Measurements from ENCODE around the gene PPP1R18.
"Not testable (repeated sequence)": the region's sequence is repeated elsewhere in the genome, so short reads cannot be mapped to it uniquely, and the experiment has no call there.

Gene PPP1R18

DNA sequence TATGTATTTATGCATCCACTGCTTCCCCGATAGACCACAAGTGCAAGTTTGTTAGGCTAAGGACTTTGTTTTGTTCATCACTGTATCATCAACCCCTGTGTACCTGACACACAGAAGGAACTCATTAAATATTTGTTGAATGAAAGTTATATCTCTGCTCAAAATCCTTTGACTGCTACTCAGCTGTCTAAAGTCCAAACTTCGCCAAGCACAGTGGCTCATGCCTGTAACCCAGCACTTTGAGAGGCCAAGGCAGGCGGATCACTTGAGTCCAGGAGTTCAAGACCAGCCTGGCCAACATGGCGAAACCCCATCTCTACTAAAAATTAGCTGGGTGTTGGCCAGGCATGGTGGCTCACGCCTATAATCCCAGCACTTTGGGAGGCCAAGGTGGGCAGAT, 28.5 kb downstream of the PPP1R18 start:
- DNase-seq: not testable (repeated sequence)

DNA sequence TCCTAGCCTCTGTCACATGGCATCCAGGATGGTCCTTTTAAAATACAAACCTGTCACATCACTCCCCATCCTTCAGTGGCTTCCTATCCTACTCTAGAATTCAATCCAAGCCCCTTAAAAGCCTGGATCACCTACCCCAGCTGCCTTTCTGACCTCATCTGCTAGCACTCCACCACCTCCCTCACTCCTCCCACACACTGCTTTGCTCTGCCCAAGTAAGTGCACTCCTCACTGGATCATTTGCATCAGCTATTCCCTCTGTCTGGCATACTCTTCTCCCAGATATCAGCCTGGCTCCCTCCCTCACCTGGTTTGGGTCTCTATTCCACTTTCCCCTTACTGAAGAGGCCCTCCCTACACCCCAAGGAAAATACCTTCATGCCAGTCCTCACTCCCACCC, 29.0 kb downstream of the PPP1R18 start:
- DNase-seq: no peak

DNA sequence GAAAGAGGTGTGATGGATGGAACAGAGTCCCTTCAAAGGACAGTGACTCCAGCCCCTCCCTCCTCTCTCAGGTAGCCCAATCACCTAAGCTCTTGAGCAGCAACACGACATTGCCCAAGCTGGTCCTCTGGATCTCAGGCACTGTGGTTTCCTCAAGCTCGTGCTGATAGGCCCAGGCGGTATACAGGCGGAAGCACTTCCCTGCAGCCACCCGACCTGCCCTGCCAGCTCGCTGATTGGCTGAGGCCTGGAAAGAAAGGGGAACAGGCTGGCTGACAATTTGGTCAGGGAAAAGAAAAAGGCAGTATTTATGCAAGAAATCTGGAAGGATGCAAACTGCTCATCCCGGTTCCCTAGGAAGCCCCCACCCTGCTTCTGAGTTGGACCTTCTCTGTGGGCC, 29.9 kb downstream of the PPP1R18 start:
- no peak for DNase-seq

DNA sequence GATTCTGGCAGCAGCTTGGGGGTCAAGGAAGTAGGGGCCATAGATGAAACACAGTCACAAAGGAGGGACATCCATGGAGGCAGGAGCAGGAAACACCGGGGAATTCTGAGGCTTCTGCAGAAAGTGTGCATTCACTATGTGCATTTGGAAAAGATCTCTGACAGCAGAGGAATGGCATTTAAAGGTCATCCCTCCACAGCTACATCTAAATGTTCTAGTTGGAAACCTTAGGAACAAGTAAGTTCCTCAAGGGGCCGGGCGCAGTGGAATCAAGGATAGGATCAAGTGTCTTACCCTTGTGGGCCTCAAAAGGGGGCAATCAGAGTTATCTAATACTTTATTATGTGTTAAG, 30.7 kb downstream of the PPP1R18 start:
- no peak for DNase-seq

DNA sequence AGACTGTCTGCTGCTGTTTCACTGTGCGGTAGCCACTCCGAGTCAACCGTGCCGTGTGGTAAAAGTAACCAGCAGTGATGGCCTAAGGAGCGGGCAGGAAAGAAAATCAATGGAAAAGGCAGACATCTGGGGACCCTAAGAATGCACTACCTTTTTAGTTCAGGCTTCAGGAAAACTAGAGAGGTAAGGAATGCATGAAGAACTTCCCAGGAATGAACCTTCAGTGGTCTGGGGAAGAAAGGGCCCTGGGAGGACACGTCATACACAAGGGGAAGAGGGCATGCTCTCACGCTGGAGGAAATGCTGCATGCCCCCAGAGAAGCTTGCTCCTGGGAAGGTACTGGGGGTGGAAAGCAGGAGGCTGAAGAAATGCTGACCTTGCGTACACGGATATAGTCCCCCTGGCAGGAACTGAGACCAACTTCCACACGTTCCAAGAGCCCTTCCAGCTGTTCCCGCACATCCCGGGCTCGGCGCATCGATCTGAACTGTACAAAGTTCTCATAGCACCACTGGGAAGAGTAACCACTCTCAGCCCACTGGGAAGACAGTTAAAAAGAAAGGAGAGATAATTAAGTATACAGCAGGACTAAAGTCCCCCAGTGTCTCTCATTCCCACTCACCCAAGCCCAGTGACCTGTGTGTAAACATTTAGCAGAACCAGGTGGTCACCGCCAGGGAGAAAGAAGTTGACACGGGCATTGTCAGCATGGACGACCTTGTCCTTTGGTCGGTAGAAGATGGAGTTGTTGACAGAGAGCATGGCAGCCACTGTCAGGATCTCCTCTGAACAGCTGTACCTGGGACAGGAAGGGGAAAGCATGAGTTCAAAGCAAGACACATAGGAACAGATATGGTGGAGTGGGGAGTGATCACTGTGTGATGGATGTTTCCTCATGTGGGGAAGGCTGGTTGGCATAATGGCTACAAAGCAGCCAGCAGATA, 31.4 kb downstream of the PPP1R18 start:
- no peak for DNase-seq

DNA sequence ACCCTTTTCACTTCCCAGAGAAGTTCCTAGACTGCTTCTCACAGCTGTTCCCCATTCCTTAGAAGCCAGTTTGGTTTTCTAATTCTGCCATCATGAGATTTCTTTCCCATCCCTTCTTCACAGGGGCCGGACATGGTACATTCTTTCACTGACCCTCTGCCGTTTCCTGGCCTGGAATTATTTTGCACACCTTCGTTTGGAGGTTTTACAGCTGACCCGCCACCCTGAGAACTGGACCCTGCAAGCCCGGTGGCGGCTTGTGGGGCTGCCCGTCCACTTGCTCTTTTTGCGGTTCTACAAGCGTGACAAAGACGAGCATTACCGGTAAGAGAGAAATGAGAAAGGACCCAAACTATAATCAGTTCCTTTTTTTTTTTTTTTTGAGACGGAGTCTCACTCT, 35.3 kb downstream of the PPP1R18 start:
- DNase-seq: no peak

DNA sequence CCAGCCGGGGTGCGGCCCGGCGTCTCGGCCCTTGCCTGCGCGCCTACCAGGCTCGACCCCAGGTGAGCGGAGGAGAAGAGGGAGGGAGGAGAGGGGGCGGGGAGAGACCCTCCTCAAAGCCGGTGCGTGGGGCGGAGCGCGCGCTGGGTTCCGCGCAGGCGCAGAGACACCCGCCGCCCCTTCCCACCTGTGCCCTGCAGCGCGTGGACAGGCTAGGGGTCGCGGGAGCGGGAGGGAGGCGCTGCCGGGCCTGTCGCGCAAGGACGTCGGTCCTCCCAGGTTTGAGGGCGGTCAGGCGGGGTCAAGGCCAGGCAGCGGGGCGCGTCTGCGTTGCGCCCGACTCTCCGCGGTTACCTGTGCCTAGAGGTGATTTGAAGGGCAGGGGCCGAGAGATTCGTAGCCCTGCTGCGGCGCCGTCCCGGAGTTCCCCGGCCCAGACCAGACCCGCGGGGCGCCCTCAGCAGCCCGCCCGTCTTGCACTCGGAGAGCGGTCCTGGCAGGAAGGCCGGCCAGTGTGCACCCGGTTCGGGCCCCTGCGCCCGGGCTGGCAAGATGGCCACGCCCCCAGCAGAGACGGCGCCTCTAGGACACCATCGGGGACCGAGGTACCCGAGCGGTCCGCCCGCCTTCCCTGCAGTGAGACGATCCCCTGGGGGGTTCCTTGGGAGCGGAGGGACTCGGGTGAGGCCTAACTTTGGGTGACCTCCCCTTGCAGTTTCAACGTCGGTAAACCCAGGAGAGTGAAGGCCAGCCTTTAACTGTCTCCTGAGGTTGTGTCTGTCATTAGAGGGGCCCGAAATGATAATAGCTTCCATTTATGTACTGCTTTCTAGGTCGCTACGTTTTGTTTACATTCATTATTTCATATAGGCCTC, 39.0 kb downstream of the PPP1R18 start:
- peak; percentile 88 for DNase-seq

DNA sequence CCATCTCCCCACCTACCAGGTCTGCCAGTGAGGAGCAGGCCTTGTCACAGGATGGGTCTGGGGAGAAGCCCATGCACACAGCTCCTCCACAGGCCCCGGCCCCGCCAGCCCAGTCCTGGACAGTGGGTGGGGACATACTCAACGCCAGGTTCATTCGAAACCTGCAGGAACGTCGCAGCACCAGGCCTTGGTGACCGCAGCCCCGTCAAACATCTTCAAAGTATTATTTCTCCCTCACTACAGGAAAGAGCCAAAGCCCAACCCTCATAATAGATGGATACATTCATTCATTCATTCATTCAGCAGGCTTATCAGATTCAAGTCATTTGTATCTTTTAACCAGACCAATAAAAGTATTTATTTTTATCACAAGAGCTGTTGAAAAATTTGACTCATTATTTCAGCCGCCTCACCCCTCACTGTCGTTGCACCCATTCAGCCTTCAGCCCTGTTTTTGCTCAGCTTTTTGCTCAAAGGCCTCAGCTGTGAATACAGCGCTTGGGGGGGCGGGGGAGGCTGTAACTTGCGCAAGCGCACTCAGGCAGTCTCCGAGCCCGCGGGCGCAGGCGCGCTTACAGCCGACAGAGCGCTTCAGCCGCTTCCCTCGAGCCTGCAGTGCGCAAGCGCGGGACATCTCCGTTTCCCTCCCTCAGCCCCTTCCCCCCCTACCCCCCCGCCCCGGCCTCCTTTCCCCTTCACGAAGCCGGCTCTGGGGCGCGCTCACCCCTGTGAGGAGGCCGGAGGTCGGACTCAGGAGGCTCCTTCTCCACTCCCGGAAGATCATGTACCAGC, 39.8 kb downstream of the PPP1R18 start, which contains the start of gene C6orf136:
TSS of gene C6orf136 (plus strand) at position 684 of the 792 bp plus-strand sequence. CDS start at position 783, 99 bp downstream.
- DNase-seq: peak; percentile 88

DNA sequence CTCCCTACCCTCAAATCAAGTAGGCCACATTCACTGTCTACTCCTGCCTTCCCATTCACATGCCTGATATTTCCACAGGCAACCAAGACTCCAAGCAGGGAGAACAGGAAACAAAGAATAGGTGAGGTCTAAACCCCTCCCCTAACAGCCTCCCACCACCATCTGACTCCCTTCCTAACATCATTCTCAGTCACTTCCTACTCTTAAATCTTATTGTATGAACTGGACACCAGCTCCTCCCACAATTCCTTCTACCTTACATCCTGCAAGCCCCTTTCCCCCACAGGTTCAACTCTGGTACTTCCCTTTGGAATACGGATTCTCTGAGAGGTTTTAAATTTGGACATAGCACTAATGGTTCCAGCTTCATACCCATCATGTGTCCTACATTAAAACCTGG, 40.5 kb downstream of the PPP1R18 start:
- DNase-seq: no peak

DNA sequence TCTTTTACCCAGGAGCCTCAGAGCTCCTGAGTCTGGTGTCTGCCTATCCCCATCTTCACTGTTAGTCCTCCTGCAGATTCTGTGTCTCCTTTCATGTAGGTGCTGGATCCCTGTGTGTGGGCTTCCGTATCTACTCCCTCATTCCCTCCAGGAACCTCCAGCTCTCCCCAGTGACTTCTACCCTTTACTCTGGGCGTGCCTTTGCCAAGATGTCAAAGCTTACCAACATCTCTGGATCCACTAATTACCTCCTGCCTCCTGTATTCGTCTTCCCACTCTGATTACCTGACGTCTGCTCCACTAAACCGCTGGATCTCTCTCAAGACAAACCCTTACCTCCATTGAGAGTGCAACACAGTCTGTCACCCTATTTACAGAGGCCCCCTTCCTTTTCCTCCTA, 41.7 kb downstream of the PPP1R18 start:
- DNase-seq: no peak

DNA sequence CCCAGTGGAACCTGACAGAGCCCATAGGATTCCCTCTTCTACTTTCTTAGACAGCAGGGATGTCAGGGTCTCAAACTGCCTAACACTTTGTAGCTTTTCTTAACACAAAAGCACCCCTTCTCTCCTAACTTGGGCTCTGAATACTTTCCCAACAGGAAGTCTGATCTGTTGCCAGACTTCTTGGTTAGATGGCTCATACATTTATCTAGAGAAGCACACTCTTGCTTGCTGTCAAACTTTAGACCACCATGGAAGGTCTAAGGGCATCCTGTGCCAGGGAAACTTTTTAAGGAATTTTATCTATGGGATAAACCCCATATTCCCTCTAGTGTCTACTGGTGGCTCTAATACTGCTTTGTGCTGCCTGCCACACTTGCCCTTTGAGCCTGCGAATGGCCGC, 42.8 kb downstream of the PPP1R18 start:
- no peak for DNase-seq

DNA sequence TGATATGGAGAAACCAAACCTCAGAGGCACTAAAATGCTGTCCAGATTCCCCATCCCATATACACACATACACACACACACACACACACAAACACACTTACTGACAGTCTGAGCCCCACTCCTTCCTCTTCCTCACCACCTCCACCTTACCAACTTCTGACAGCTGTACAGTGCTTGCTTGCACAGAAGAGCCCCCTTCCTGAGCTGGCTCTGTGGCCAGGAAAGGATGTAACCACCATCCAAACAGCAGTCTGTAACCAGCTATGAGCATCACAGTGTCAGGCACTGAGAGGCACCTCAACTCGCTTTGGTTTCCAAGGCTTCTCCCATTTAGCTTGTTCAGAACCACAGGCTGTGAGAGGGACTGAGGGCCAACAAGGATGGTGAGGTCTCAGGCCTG, 45.4 kb downstream of the PPP1R18 start:
- no peak for DNase-seq

DNA sequence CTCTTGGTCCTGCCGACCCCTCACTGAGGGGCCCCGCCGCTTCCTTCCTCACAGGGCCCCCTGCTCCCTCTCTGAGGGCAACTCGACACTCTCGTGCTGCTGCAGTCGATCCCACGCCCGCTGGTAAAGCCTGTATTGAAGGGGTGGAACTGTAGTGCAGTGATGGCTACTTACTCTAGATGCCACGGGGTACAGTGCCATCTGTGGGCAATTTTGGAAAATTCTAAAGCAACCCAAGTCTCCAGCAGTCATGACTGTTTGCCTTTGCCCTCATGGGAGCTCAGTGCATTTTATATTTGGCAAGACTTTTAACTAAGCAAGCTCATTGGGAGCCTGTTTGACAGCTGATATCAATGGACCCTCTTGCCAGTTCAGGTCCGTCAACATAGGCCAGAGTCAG, 46.0 kb downstream of the PPP1R18 start:
- no peak for DNase-seq

DNA sequence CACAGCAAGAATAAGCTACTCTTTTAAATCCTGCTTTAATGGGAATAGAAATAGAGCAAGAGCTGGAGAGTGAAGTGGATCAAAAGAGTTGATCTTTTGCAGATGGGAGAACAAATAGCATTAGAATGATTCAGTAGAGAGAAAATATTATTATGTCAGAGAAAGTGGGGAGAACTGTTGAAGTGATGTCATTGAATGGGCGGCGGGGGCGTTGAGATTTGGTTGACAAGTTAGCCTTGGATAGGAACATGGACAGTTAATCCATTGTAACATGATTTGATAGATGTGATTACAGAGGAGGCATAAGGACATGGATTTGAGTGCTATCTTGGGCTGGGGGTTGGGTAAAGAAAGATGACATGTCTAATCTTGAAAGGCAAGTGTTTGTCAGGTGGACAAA, 50.6 kb downstream of the PPP1R18 start:
- no peak for DNase-seq

DNA sequence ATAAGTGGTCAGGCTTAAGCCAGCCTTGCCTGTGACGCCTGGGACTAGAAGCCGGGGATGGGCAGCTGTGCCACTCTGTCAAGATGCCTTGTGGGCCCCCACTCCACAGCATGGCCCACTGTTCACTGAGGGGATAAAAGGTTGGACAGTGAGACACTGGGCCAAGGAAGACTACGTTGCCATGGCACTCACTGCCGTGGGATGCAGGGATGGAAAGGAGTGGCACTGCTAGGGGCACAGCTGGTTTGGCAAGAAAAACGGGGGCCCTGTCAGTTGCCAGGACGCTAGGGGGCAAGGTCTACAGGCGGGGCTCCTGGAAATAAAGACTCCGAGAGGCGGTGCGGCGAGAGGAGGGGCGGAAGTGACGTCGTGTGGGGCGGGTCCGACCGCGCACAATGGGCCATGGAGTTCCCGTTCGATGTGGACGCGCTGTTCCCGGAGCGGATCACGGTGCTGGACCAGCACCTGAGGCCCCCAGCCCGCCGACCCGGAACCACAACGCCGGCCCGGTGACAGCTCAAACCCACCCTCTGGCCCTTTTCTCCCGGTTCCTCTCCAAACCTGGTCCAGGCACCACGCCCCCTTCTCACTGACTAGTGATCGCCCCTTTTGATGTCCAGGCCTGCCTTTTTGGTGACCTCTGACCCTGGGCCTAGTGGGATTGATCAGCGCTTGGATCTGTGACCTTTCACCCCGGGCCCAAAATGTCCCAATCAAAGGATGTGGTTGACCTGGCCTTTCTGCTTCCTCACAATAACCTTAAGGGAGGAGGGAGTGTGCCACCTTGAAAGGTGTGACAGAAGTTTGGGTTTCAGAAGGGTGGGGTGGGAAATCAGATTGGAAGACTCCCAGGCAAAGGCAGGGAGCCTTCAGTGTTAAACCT, 59.7 kb downstream of the PPP1R18 start, which contains the start of gene ATAT1:
TSS of gene ATAT1 (plus strand) at position 391 of the 883 bp plus-strand sequence.
- DNase-seq: peak; percentile 78
